HepG2 (cell line): ENCODE measurements around the gene UST. TPM values are rescaled to one million over a fixed set of nuclear protein-coding genes. Genes with fewer than 3 reads are reported as not detected.

ENCODE experiments used
- NCOR1 ChIP-seq: fragments of 200-600 bp; sonication (generic); IDR thresholded peaks from 2 replicates; pipeline ENCODE4 v1.7.0; 2017; ENCODE audit warnings: antibody characterized with exemption, low read length, borderline replicate concordance
- TARDBP ChIP-seq: sonication (generic); formaldehyde crosslinking; IDR thresholded peaks from 2 replicates; pipeline ENCODE4 v1.8.0; 2022; ENCODE audit warnings: mild to moderate bottlenecking, missing genetic modification reagents
- TFE3 ChIP-seq: IDR thresholded peaks from 2 replicates; pipeline ENCODE4 v1.6.1; 2016
- ZNF552 ChIP-seq: sonication (generic); formaldehyde crosslinking; IDR thresholded peaks from 2 replicates; pipeline ENCODE4 v1.9.0; 2022; ENCODE audit warnings: missing genetic modification reagents, mild to moderate bottlenecking, borderline replicate concordance
- ZNF629 ChIP-seq: sonication (generic); formaldehyde crosslinking; conservative IDR thresholded peaks from 2 replicates; pipeline ENCODE4 v1.5.0; 2020; ENCODE audit warnings: missing genetic modification reagents
- ZNF790 ChIP-seq: sonication (generic); formaldehyde crosslinking; IDR thresholded peaks from 2 replicates; pipeline ENCODE4 v1.8.0; 2022; ENCODE audit warnings: missing genetic modification reagents, mild to moderate bottlenecking, borderline replicate concordance
- polyA plus RNA-seq, 8 experiments: library from polyadenylated mRNA; depleted of rRNA in 3 of 8; stranded (reverse) in 7 of 8; unstranded in 1 of 8; fragments of >200 nt; fragmentation: Illumina TruSeq in 4 of 8; extraction: Trizol in 4 of 8; gene quantifications; 2 replicates each; pipeline versions ENCODE4 v1.2.1 to v1.2.3, GENCODE V29; 2011 to 2016; ENCODE audit warnings: low read depth in 4 of 8, missing spikeins in 1 of 8, mixed read lengths in 1 of 8; ENCODE audit not compliant: insufficient read depth in 1 of 8
- total RNA-seq, 5 experiments: library from RNA; depleted of rRNA; stranded (reverse); fragments of >200 nt; fragmentation: Illumina TruSeq; extraction: Trizol; gene quantifications; 2 replicates each; pipeline ENCODE4 v1.2.3, GENCODE V29; 2016; ENCODE audit warnings: low read depth in 1 of 5
- TF ChIP-seq, protein P1 (sequence below): sonication (generic); formaldehyde crosslinking; IDR thresholded peaks from 2 replicates; pipeline ENCODE4 v1.4.0; 2020; ENCODE audit warnings: missing genetic modification reagents

The UST gene
- total and polyA plus RNA-seq, 2 of the 13 experiments (the other 11 are each of a cell fraction or from before 2014, with no cell fraction given), result 0.27 TPM; not detected in 1

GRCh38 chr6:149032599-149033405 is 286.0 kb downstream of the UST start (continued):
- peak; percentile 53; the same call in 1 of the 2 replicates for TF ChIP-seq TFE3
- 0 out of 2 replicates have a peak, but pooled peaks have one; percentile 16 for TF ChIP-seq ZNF790 (CRISPR knock-in tag)
- peak; percentile 51 for TF ChIP-seq ZNF629
- TF ChIP-seq TARDBP, result 0 out of 2 replicates have a peak, but pooled peaks have one; percentile 32
- TF ChIP-seq ZNF552 (CRISPR knock-in tag), result no peak
- TF ChIP-seq, protein P1, sequence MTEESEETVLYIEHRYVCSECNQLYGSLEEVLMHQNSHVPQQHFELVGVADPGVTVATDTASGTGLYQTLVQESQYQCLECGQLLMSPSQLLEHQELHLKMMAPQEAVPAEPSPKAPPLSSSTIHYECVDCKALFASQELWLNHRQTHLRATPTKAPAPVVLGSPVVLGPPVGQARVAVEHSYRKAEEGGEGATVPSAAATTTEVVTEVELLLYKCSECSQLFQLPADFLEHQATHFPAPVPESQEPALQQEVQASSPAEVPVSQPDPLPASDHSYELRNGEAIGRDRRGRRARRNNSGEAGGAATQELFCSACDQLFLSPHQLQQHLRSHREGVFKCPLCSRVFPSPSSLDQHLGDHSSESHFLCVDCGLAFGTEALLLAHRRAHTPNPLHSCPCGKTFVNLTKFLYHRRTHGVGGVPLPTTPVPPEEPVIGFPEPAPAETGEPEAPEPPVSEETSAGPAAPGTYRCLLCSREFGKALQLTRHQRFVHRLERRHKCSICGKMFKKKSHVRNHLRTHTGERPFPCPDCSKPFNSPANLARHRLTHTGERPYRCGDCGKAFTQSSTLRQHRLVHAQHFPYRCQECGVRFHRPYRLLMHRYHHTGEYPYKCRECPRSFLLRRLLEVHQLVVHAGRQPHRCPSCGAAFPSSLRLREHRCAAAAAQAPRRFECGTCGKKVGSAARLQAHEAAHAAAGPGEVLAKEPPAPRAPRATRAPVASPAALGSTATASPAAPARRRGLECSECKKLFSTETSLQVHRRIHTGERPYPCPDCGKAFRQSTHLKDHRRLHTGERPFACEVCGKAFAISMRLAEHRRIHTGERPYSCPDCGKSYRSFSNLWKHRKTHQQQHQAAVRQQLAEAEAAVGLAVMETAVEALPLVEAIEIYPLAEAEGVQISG, result 0 out of 2 replicates have a peak, but pooled peaks have one; percentile 24
- peak; percentile 93 for TF ChIP-seq NCOR1
